PC-3 (cell line): ENCODE results near the gene SH3PXD2B. TPM values are rescaled to one million over a fixed set of nuclear protein-coding genes. Genes with fewer than 3 reads are reported as not detected.

ENCODE experiments used
- ATAC-seq: fragments of 200-7000 bp; cut with Tn5 transposase; 2 replicates; pipeline ENCODE4 v1.9.1; 2020; ENCODE audit warnings: mild to moderate bottlenecking, moderate library complexity
- BruUV-seq: library from RNA; stranded (reverse); fragments of 400-500 nt; replicated peaks from 2 replicates; lab custom pipeline; 2021; lab: Mats Ljungman, UMichigan
- CTCF ChIA-PET: fragments of 300-600 bp; sonication (Branson Sonifier 250); formaldehyde crosslinking; loops from one replicate; lab custom pipeline; 2022; ENCODE audit warnings: antibody characterized with exemption; lab: Charles Lee
- POLR2A ChIA-PET: fragments of 300-600 bp; sonication (Branson Sonifier 250); formaldehyde crosslinking; loops from one replicate; lab custom pipeline; 2022; ENCODE audit warnings: antibody characterized with exemption; ENCODE audit not compliant: unreplicated experiment; lab: Charles Lee
- DNase-seq: peaks from one replicate; pipeline ENCODE4 v3.0.0-alpha.2; 2015
- H2AFZ ChIP-seq: fragments of 300-600 bp; sonication (generic); 2 replicates; pipeline ENCODE4 v1.6.0; 2016; ENCODE audit warnings: antibody characterized with exemption, low read length
- H3F3A ChIP-seq: fragments of 300-600 bp; sonication (generic); one replicate; pipeline ENCODE4 v1.6.0; 2017; ENCODE audit warnings: antibody characterized with exemption, low read length, control low read depth, mild to moderate bottlenecking; ENCODE audit not compliant: unreplicated experiment
- H3K27ac ChIP-seq: fragments of 300-600 bp; sonication (generic); 2 replicates; pipeline ENCODE4 v1.5.1; 2016; ENCODE audit warnings: mild to moderate bottlenecking, low read length
- H3K27me3 ChIP-seq: fragments of 300-600 bp; sonication (generic); 2 replicates; pipeline ENCODE4 v1.6.1; 2016; ENCODE audit warnings: low read length, mixed read lengths
- H3K36me3 ChIP-seq: fragments of 300-600 bp; sonication (generic); 2 replicates; pipeline ENCODE4 v1.6.1; 2016; ENCODE audit warnings: low read depth, mixed run types, low read length, mixed read lengths
- H3K4me1 ChIP-seq: fragments of 300-600 bp; sonication (generic); 2 replicates; pipeline ENCODE4 v1.5.1; 2016; ENCODE audit warnings: low read length; ENCODE audit not compliant: insufficient read depth
- H3K4me2 ChIP-seq: fragments of 300-600 bp; sonication (generic); 2 replicates; pipeline ENCODE4 v1.6.0; 2016; ENCODE audit warnings: low read length
- H3K4me3 ChIP-seq: fragments of 300-600 bp; sonication (generic); 2 replicates; pipeline ENCODE4 v1.5.1; 2016; ENCODE audit warnings: mild to moderate bottlenecking, low read length, mixed read lengths
- H3K79me2 ChIP-seq: fragments of 300-600 bp; sonication (generic); 2 replicates; pipeline ENCODE4 v1.6.1; 2017; ENCODE audit warnings: low read length, mixed read lengths
- H3K9ac ChIP-seq: fragments of 300-600 bp; sonication (generic); 2 replicates; pipeline ENCODE4 v1.6.0; 2016; ENCODE audit warnings: mild to moderate bottlenecking, low read length
- H3K9me2 ChIP-seq: fragments of 300-600 bp; sonication (generic); replicated peaks from 2 replicates; pipeline ENCODE4 v1.6.1; 2016; ENCODE audit warnings: mixed run types, low read length, mixed read lengths
- H3K9me3 ChIP-seq: fragments of 300-600 bp; sonication (generic); 2 replicates; pipeline ENCODE4 v1.6.1; 2016; ENCODE audit warnings: low read length, mixed read lengths
- H4K20me1 ChIP-seq: fragments of 300-600 bp; sonication (generic); 2 replicates; pipeline ENCODE4 v1.6.1; 2016; ENCODE audit warnings: low read length, mixed read lengths
- EZH2 ChIP-seq: fragments of 300-600 bp; sonication (generic); IDR thresholded peaks from one replicate; pipeline ENCODE4 v1.6.1; 2017; ENCODE audit warnings: antibody characterized with exemption, mild to moderate bottlenecking, low read length; ENCODE audit not compliant: unreplicated experiment
- EZH2phosphoT487 ChIP-seq: fragments of 300-600 bp; sonication (generic); IDR thresholded peaks from 2 replicates; pipeline ENCODE4 v1.6.1; 2018; ENCODE audit warnings: mild to moderate bottlenecking, antibody characterized with exemption, low read length, borderline replicate concordance
- intact Hi-C: fragments of 100-400 bp; cut with micrococcal nuclease; formaldehyde crosslinking; loops from 2 replicates; pipeline ENCODE4 v1.9.0; 2023
- total RNA-seq: library from RNA; depleted of rRNA; stranded (reverse); fragments of >200 nt; gene quantifications from 2 replicates; pipeline ENCODE4 v1.2.3, GENCODE V29; 2014
- TF ChIP-seq, protein P1 (sequence below): fragments of 300-600 bp; sonication (generic); conservative IDR thresholded peaks from 2 replicates; pipeline ENCODE4 v1.5.1; 2017; ENCODE audit warnings: antibody characterized with exemption, low read depth, mild to moderate bottlenecking, low read length

The SH3PXD2B gene
- total RNA-seq, 1 experiment from 2014 or later = 9.8 TPM

DNA sequence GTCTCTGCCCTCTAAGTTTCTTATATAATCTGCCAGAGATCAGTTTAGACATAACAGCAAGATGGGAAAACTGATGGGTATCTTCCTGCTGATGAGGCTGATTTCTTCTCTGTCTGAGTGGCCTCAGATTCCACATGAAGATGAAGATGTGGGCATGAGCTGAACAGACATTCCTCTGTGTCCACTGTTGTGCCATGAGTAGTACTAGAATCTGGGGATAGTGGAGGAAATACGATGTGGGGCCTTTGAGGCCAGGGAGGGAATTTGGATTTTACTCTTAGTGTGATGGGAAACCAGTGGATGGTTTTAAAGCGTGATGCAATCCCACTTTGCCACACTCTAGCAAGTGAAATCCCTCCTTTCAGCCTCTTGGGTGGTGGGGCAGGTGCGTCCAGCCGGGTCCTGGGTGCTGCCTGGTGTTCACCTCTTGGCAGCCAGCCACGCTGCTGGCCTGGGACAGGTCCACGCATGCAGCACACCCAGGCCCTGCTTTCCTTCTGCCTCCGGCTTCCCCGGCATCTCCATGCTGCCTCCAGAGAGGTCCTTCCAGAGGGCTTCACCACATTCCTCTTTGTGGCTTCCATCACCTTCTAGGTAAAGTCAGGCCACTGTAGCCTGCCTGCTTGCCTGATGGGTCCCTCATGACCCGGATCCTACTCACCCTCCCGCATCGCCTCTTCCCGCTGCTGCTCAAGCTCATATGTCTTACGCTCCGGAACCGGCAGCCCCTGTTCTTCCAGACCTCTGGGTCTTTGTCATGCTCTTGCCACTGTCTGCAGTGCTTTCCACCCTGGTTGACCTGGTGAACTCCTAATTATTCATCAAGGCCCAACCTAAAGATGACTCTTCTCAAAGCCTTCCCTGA, 28.1 kb upstream of the SH3PXD2B start:
- no TSS peak for BruUV-seq
- CTCF ChIA-PET = interaction anchor here (0.6 kb wide), 1 partner anchor 476 kb away, joined by 3 read pairs; no protein-coding TSS in a partner anchor

DNA sequence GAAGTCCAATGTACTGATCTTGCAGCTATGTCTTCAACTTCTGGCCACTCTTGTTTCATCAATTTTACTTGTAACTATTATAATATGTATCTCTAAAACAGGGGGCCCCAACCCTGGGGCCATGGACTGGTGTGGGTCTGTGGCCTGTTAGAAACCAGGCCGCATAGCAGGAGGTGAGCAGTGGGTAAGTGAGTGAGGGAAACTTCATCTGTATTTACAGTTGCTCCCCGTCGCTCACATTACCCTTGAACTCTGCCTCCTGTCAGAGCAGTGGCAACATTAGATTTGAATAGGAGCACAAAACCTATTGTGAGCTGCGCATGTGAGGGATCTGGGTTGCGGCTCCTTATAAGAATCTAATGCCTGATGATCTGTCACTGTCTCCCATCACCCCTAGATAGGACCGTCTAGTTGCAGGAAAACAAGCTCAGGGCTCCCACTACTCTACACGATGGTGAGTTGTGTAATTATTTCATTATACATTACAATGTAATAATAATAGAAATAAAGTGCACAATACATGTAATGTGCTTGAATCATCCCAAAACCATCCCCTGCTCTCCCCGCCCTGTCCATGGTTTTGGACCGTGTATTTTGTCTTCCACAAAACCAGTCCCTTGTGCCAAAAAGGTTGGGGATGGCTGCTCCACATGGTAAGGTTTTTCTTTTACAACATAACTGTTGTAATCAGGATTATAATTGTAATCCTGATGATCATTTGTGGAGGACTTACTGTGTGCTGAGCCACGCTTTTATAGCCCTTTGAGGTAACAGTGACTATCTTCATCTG, 26.9 kb upstream of the SH3PXD2B start:
- no peak for ATAC-seq
- Histone ChIP-seq H3K4me1 (no peaks in the 10 kb centered on the region), H3K9me3 (no peaks in the 10 kb centered on the region), H3F3A (no peaks in the 10 kb centered on the region), H3K9ac (no peak overlapping the region), H3K4me2 (no peak overlapping the region), H4K20me1 (no peaks in the 10 kb centered on the region), H3K79me2 (no peaks in the 10 kb centered on the region), H3K9me2 (no peaks in the 10 kb centered on the region), H3K36me3 (no peaks in the 10 kb centered on the region), H2AFZ (no peak overlapping the region), H3K27me3 (no peaks in the 10 kb centered on the region), H3K4me3 (no peak overlapping the region), H3K27ac (no peak overlapping the region)
- no peak for DNase-seq
- CTCF ChIA-PET = interaction anchor here (0.6 kb wide), 1 partner anchor 19 kb away, joined by 5 read pairs; no protein-coding TSS in a partner anchor
- TF ChIP-seq EZH2phosphoT487 (no peak), EZH2 (no peak)
- TF ChIP-seq, protein P1, sequence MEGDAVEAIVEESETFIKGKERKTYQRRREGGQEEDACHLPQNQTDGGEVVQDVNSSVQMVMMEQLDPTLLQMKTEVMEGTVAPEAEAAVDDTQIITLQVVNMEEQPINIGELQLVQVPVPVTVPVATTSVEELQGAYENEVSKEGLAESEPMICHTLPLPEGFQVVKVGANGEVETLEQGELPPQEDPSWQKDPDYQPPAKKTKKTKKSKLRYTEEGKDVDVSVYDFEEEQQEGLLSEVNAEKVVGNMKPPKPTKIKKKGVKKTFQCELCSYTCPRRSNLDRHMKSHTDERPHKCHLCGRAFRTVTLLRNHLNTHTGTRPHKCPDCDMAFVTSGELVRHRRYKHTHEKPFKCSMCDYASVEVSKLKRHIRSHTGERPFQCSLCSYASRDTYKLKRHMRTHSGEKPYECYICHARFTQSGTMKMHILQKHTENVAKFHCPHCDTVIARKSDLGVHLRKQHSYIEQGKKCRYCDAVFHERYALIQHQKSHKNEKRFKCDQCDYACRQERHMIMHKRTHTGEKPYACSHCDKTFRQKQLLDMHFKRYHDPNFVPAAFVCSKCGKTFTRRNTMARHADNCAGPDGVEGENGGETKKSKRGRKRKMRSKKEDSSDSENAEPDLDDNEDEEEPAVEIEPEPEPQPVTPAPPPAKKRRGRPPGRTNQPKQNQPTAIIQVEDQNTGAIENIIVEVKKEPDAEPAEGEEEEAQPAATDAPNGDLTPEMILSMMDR = no peak
- POLR2A ChIA-PET = no interaction called here
- no TSS peak for BruUV-seq
- intact Hi-C loops = no loop called here

More for the DNA sequence above, 28.1 kb upstream of the SH3PXD2B start:
- H3K4me1 ChIP-seq = no peaks in the 10 kb centered on the region
- no peaks in the 10 kb centered on the region for H3K79me2 ChIP-seq
- no peak overlapping the region for H3K4me2 ChIP-seq
- POLR2A ChIA-PET = no interaction called here
- no peak overlapping the region for H3K27ac ChIP-seq
- no peak overlapping the region for H3K9ac ChIP-seq
- H3K4me3 ChIP-seq = no peak overlapping the region
- no peaks in the 10 kb centered on the region for H3K9me3 ChIP-seq
- TF ChIP-seq, protein P1 = no peak
- TF ChIP-seq EZH2phosphoT487 (no peak), EZH2 (no peak)
- no peaks in the 10 kb centered on the region for H3K27me3 ChIP-seq
- no peaks in the 10 kb centered on the region for H3K9me2 ChIP-seq
- no peak overlapping the region for H2AFZ ChIP-seq
- DNase-seq (no peak), ATAC-seq (no peak)
- H3F3A ChIP-seq = no peaks in the 10 kb centered on the region
- intact Hi-C loops = no loop called here
- no peaks in the 10 kb centered on the region for H4K20me1 ChIP-seq
- H3K36me3 ChIP-seq = no peaks in the 10 kb centered on the region
